ENCODE measurements around the gene IQSEC3. TPM values are rescaled to one million over a fixed set of nuclear protein-coding genes. Genes with fewer than 3 reads are reported as not detected.

IQSEC3 gene
- total and polyA plus RNA-seq, 2 of the 13 experiments (the other 11 are each of a cell fraction or from before 2014, with no cell fraction given), result not detected

- TF ChIP-seq HMG20B (CRISPR knock-in tag; conservative IDR thresholded peaks at IDR 0.05) (no peak), MIXL1 (CRISPR knock-in tag; IDR thresholded peaks at IDR 0.05) (0 out of 2 replicates have a peak, but pooled peaks have one; percentile 41), MATR3 (CRISPR knock-in tag; IDR thresholded peaks at IDR 0.05) (no peak), ZNF883 (CRISPR knock-in tag; IDR thresholded peaks at IDR 0.05; ENCODE audit: not compliant biosample characterization) (peak; percentile 41), FLYWCH1 (CRISPR knock-in tag; IDR thresholded peaks at IDR 0.05) (no peak), NFE2 (CRISPR knock-in tag; IDR thresholded peaks at IDR 0.05) (no peak), SALL1 (CRISPR knock-in tag; IDR thresholded peaks at IDR 0.05) (peak; percentile 40; the same call in 1 of the 2 replicates), ZNF687 (CRISPR knock-in tag; IDR thresholded peaks at IDR 0.05) (peak; percentile 58), SCMH1 (CRISPR knock-in tag; IDR thresholded peaks at IDR 0.05; ENCODE audit: borderline replicate concordance) (no peak), KDM1A (CRISPR knock-in tag; IDR thresholded peaks at IDR 0.05) (no peak), SRSF1 (optimal IDR thresholded peaks at IDR 0.05; ENCODE audit: low read depth, low read length) (no peak), ETV6 (CRISPR knock-in tag; conservative IDR thresholded peaks at IDR 0.05) (no peak), ZBTB4 (CRISPR knock-in tag; IDR thresholded peaks at IDR 0.05; ENCODE audit: borderline replicate concordance) (no peak), ZNF431 (CRISPR knock-in tag; IDR thresholded peaks at IDR 0.05; ENCODE audit: borderline replicate concordance, low read depth) (no peak), PRMT3 (CRISPR knock-in tag; IDR thresholded peaks at IDR 0.05; ENCODE audit: borderline replicate concordance, low read depth) (no peak), ATF2 (CRISPR knock-in tag; IDR thresholded peaks at IDR 0.05) (peak; percentile 45; the same call in 1 of the 2 replicates), ZNF670 (CRISPR knock-in tag; IDR thresholded peaks at IDR 0.05; ENCODE audit: borderline replicate concordance) (no peak), MLLT10 (CRISPR knock-in tag; IDR thresholded peaks at IDR 0.05) (no peak), ZFP62 (CRISPR knock-in tag; IDR thresholded peaks at IDR 0.05) (no peak), TCF7L2 (IDR thresholded peaks at IDR 0.05; ENCODE audit: low read depth, low read length) (no peak)
- TF ChIP-seq, protein P1, sequence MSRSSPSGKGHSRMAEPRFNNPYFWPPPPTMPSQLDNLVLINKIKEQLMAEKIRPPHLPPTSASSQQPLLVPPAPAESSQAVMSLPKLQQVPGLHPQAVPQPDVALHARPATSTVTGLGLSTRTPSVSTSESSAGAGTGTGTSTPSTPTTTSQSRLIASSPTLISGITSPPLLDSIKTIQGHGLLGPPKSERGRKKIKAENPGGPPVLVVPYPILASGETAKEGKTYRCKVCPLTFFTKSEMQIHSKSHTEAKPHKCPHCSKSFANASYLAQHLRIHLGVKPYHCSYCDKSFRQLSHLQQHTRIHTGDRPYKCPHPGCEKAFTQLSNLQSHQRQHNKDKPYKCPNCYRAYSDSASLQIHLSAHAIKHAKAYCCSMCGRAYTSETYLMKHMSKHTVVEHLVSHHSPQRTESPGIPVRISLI (CRISPR knock-in tag; IDR thresholded peaks at IDR 0.05; ENCODE audit: borderline replicate concordance), result no peak
Measured at GRCh38 chr12:153080-153746, 86.6 kb downstream of the IQSEC3 start (continued).
